Mesothelial cell of epicardium (in vitro differentiated cells): ENCODE data around the gene CTNND2. TPM values are rescaled to one million over a fixed set of nuclear protein-coding genes. Genes with fewer than 3 reads are reported as not detected.

Source experiments
- DNase-seq, 2 experiments: peaks; one replicate each; pipeline ENCODE4 v3.0.0; 2021; ENCODE audit warnings: low spot score in 2 of 2; ENCODE audit not compliant: unreplicated experiment in 2 of 2
- H3K27ac Mint-ChIP-seq: 2 replicates; pipeline ENCODE4 v1.8.0; 2021; ENCODE audit warnings: mixed read lengths
- H3K27me3 Mint-ChIP-seq: 2 replicates; pipeline ENCODE4 v1.8.0; 2021; ENCODE audit warnings: low read depth, mixed read lengths
- H3K36me3 Mint-ChIP-seq: 2 replicates; pipeline ENCODE4 v1.8.0; 2021; ENCODE audit warnings: mixed read lengths
- H3K4me1 Mint-ChIP-seq: 2 replicates; pipeline ENCODE4 v1.8.0; 2021; ENCODE audit warnings: mixed read lengths
- H3K4me3 Mint-ChIP-seq: 2 replicates; pipeline ENCODE4 v1.8.0; 2021; ENCODE audit warnings: mild to moderate bottlenecking, moderate library complexity, mixed read lengths
- H3K9me3 Mint-ChIP-seq: 2 replicates; pipeline ENCODE4 v1.8.0; 2021; ENCODE audit warnings: mixed read lengths
- CTCF ChIP-seq: fragments of 200-600 bp; sonication (generic); IDR thresholded peaks from one replicate; pipeline ENCODE4 v1.5.0; 2021; ENCODE audit warnings: antibody characterized with exemption; ENCODE audit not compliant: unreplicated experiment
- total RNA-seq: library from RNA; stranded (reverse); gene quantifications from 3 replicates; pipeline ENCODE4 v1.2.1, GENCODE V29; 2021

CTNND2 gene
- total RNA-seq, 1 donor from 2014 or later = 7.9 TPM

- no peak overlapping the region for H3K4me3 Mint-ChIP-seq
- no peak for DNase-seq
- peaks cover 38% of the 10 kb centered on the region for H3K9me3 Mint-ChIP-seq
- no peaks in the 10 kb centered on the region for H3K27me3 Mint-ChIP-seq
- H3K27ac Mint-ChIP-seq = no peak overlapping the region
- H3K36me3 Mint-ChIP-seq = peaks cover 13% of the 10 kb centered on the region
- H3K4me1 Mint-ChIP-seq = no peaks in the 10 kb centered on the region
- no peak for TF ChIP-seq CTCF
Observed at GRCh38 chr5:11026543-11026942, 877.7 kb downstream of the CTNND2 start.

- H3K27ac Mint-ChIP-seq = no peak overlapping the region
- H3K27me3 Mint-ChIP-seq = no peaks in the 10 kb centered on the region
- H3K36me3 Mint-ChIP-seq = peaks cover 4% of the 10 kb centered on the region
- H3K4me1 Mint-ChIP-seq = no peaks in the 10 kb centered on the region
- H3K4me3 Mint-ChIP-seq = no peak overlapping the region
- no peak for TF ChIP-seq CTCF
- H3K9me3 Mint-ChIP-seq = peaks cover 17% of the 10 kb centered on the region
- DNase-seq = no peak
Observed at GRCh38 chr5:11023945-11024344, 880.3 kb downstream of the CTNND2 start.

GRCh38 chr5:11013793-11014192, 890.5 kb downstream of the CTNND2 start:
- no peak for TF ChIP-seq CTCF
- no peaks in the 10 kb centered on the region for H3K27me3 Mint-ChIP-seq

DNA sequence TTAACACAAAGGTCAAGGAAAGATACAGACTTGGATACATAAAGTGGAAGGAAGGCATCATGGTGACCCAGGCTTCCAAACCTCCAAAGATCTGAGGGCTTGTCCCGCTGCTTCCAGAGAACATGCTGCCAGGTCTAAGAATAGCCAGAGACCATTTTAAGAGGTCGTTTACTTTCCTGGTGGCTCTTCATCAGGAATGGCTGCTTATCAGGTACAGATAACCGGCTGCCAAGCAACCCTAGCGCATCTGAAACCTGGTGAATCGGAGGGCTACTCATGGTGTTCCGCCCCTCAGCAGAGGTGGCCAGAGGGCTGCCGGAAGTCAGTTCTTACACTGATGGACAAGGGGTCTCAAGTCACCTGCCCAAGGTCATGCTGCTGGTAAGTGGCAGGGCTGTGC, 892.0 kb downstream of the CTNND2 start:
- no peak for DNase-seq
- no peaks in the 10 kb centered on the region for H3K36me3 Mint-ChIP-seq
- H3K27me3 Mint-ChIP-seq = no peaks in the 10 kb centered on the region
- H3K4me3 Mint-ChIP-seq = no peak overlapping the region
- peaks cover 6% of the 10 kb centered on the region for H3K4me1 Mint-ChIP-seq
- no peak overlapping the region for H3K27ac Mint-ChIP-seq
- no peak for TF ChIP-seq CTCF
- H3K9me3 Mint-ChIP-seq = peaks cover 3% of the 10 kb centered on the region

More at GRCh38 chr5:11013793-11014192, 890.5 kb downstream of the CTNND2 start:
- peaks cover 6% of the 10 kb centered on the region for H3K4me1 Mint-ChIP-seq
- peaks cover 3% of the 10 kb centered on the region for H3K9me3 Mint-ChIP-seq
- H3K27ac Mint-ChIP-seq = no peak overlapping the region
- no peak for DNase-seq
- no peaks in the 10 kb centered on the region for H3K36me3 Mint-ChIP-seq
- no peak overlapping the region for H3K4me3 Mint-ChIP-seq

- Mint-ChIP-seq H3K9me3 (peaks cover 3% of the 10 kb centered on the region), H3K36me3 (no peaks in the 10 kb centered on the region), H3K27me3 (no peaks in the 10 kb centered on the region), H3K4me3 (no peak overlapping the region), H3K27ac (no peak overlapping the region), H3K4me1 (peaks cover 6% of the 10 kb centered on the region)
- TF ChIP-seq CTCF = no peak
- DNase-seq = no peak
Observed at GRCh38 chr5:11010429-11011210, 893.6 kb downstream of the CTNND2 start.
